ENCODE measurements around the gene CHL1. TPM values are rescaled to one million over a fixed set of nuclear protein-coding genes. Genes with fewer than 3 reads are reported as not detected.

Gene CHL1
- total and polyA plus RNA-seq, 2 donors (not counting 1 experiment from before 2014, with no cell fraction given): 0.01 to 0.33 TPM

GRCh38 chr3:295166-295565, 98.6 kb downstream of the CHL1 start:
- H3K9me3 ChIP-seq (ENCODE audit: control insufficient read depth, insufficient read depth, low read depth, low read length): no peaks in the 10 kb centered on the region
- H3K36me3 ChIP-seq (ENCODE audit: control insufficient read depth, insufficient read depth, low read length): no peaks in the 10 kb centered on the region
- no peaks in the 10 kb centered on the region for H3K27me3 ChIP-seq (ENCODE audit: control insufficient read depth, insufficient read depth, low read length)
- no peak overlapping the region for H3K4me3 ChIP-seq (replicated peaks in 1 of 4; ENCODE audit: control extremely low read depth in 1 of 4, insufficient read depth in 1 of 4, low read depth in 3 of 4, low read length in 4 of 4)
- H4K20me1 ChIP-seq (ENCODE audit: control insufficient read depth, extremely low read depth, insufficient read depth, low read length): no peaks in the 10 kb centered on the region
- H3K4me2 ChIP-seq (ENCODE audit: extremely low read depth, insufficient read depth, low read length): no peak overlapping the region
- no peak overlapping the region for H3K27ac ChIP-seq (ENCODE audit: insufficient read depth, low read length)
- no peak for TF ChIP-seq CTCF (conservative IDR thresholded peaks at IDR 0.05 in 1 of 2, IDR thresholded peaks at IDR 0.05 in 1 of 2; ENCODE audit: low read depth in 1 of 2, low read length in 2 of 2)
- TF ChIP-seq EZH2 (IDR thresholded peaks at IDR 0.05; ENCODE audit: low read length, missing control alignments): no peak
- H3K4me1 ChIP-seq (ENCODE audit: control insufficient read depth, extremely low read depth, insufficient read depth, low read length): no peaks in the 10 kb centered on the region
- H2AFZ ChIP-seq (ENCODE audit: low read length): no peak overlapping the region
- no peaks in the 10 kb centered on the region for H3K79me2 ChIP-seq (ENCODE audit: control insufficient read depth, insufficient read depth, low read length)
- H3K9ac ChIP-seq (ENCODE audit: insufficient read depth, low read length): no peak overlapping the region
- DNase-seq (ENCODE audit: low read depth in 2 of 2): peak in 1 of 2 donors; percentile 2

GRCh38 chr3:297585-297984, 101.0 kb downstream of the CHL1 start:
- TF ChIP-seq CTCF (conservative IDR thresholded peaks at IDR 0.05 in 1 of 2, IDR thresholded peaks at IDR 0.05 in 1 of 2; ENCODE audit: low read depth in 1 of 2, low read length in 2 of 2): no peak
- no peak for TF ChIP-seq EZH2 (IDR thresholded peaks at IDR 0.05; ENCODE audit: low read length, missing control alignments)
- Histone ChIP-seq H3K4me2 (ENCODE audit: extremely low read depth, insufficient read depth, low read length) (no peak overlapping the region), H3K79me2 (ENCODE audit: control insufficient read depth, insufficient read depth, low read length) (no peaks in the 10 kb centered on the region), H3K4me3 (replicated peaks in 1 of 4; ENCODE audit: control extremely low read depth in 1 of 4, insufficient read depth in 1 of 4, low read depth in 3 of 4, low read length in 4 of 4) (no peak overlapping the region), H3K9me3 (ENCODE audit: control insufficient read depth, insufficient read depth, low read depth, low read length) (no peaks in the 10 kb centered on the region), H3K27ac (ENCODE audit: insufficient read depth, low read length) (no peak overlapping the region), H2AFZ (ENCODE audit: low read length) (no peak overlapping the region), H3K4me1 (ENCODE audit: control insufficient read depth, extremely low read depth, insufficient read depth, low read length) (no peaks in the 10 kb centered on the region), H3K36me3 (ENCODE audit: control insufficient read depth, insufficient read depth, low read length) (no peaks in the 10 kb centered on the region), H4K20me1 (ENCODE audit: control insufficient read depth, extremely low read depth, insufficient read depth, low read length) (no peaks in the 10 kb centered on the region), H3K27me3 (ENCODE audit: control insufficient read depth, insufficient read depth, low read length) (no peaks in the 10 kb centered on the region), H3K9ac (ENCODE audit: insufficient read depth, low read length) (no peak overlapping the region)
- DNase-seq (ENCODE audit: low read depth in 2 of 2): no peak

- H2AFZ ChIP-seq (ENCODE audit: low read length): no peak overlapping the region
- no peak overlapping the region for H3K4me3 ChIP-seq (replicated peaks in 1 of 4; ENCODE audit: control extremely low read depth in 1 of 4, insufficient read depth in 1 of 4, low read depth in 3 of 4, low read length in 4 of 4)
- no peaks in the 10 kb centered on the region for H3K4me1 ChIP-seq (ENCODE audit: control insufficient read depth, extremely low read depth, insufficient read depth, low read length)
- DNase-seq (ENCODE audit: low read depth in 2 of 2): no peak
- H3K79me2 ChIP-seq (ENCODE audit: control insufficient read depth, insufficient read depth, low read length): no peaks in the 10 kb centered on the region
- H3K4me2 ChIP-seq (ENCODE audit: extremely low read depth, insufficient read depth, low read length): no peak overlapping the region
- no peak overlapping the region for H3K27ac ChIP-seq (ENCODE audit: insufficient read depth, low read length)
- H3K9ac ChIP-seq (ENCODE audit: insufficient read depth, low read length): no peak overlapping the region
- no peaks in the 10 kb centered on the region for H3K9me3 ChIP-seq (ENCODE audit: control insufficient read depth, insufficient read depth, low read depth, low read length)
- H4K20me1 ChIP-seq (ENCODE audit: control insufficient read depth, extremely low read depth, insufficient read depth, low read length): no peaks in the 10 kb centered on the region
- TF ChIP-seq EZH2 (IDR thresholded peaks at IDR 0.05; ENCODE audit: low read length, missing control alignments): no peak
- no peak for TF ChIP-seq CTCF (conservative IDR thresholded peaks at IDR 0.05 in 1 of 2, IDR thresholded peaks at IDR 0.05 in 1 of 2; ENCODE audit: low read depth in 1 of 2, low read length in 2 of 2)
- H3K36me3 ChIP-seq (ENCODE audit: control insufficient read depth, insufficient read depth, low read length): no peaks in the 10 kb centered on the region
- no peaks in the 10 kb centered on the region for H3K27me3 ChIP-seq (ENCODE audit: control insufficient read depth, insufficient read depth, low read length)
These were observed 103.2 kb downstream of the CHL1 start for GRCh38 chr3:299590-300301.

All from fibroblast of lung (primary cell).